ENCODE data around the gene FCRLA.

Gene FCRLA

GRCh38 chr1:161731981-161732718 lies 25.1 kb downstream of the FCRLA start:
- no peak for DNase-seq (ENCODE audit: low read depth in 2 of 2)

GRCh38 chr1:161733526-161733925 lies 26.5 kb downstream of the FCRLA start:
- DNase-seq (ENCODE audit: low read depth in 2 of 2), result no peak

GRCh38 chr1:161735837-161736236 lies 28.8 kb downstream of the FCRLA start:
- no peak for DNase-seq (ENCODE audit: low read depth in 2 of 2)

GRCh38 chr1:161736335-161736969 lies 29.4 kb downstream of the FCRLA start:
- DNase-seq (ENCODE audit: low read depth in 2 of 2), result no peak

GRCh38 chr1:161737625-161738024 lies 30.6 kb downstream of the FCRLA start:
- DNase-seq (ENCODE audit: low read depth in 2 of 2), result no peak

- no peak for DNase-seq (ENCODE audit: low read depth in 2 of 2)
Measured at GRCh38 chr1:161738627-161739287, 31.7 kb downstream of the FCRLA start.

- no peak for DNase-seq (ENCODE audit: low read depth in 2 of 2)
Measured at GRCh38 chr1:161739865-161740566, 33.0 kb downstream of the FCRLA start.

- no peak for DNase-seq (ENCODE audit: low read depth in 2 of 2)
Measured at GRCh38 chr1:161740921-161741320, 33.9 kb downstream of the FCRLA start.

GRCh38 chr1:161743231-161743630 lies 36.2 kb downstream of the FCRLA start:
- no peak for DNase-seq (ENCODE audit: low read depth in 2 of 2)

- no peak for DNase-seq (ENCODE audit: low read depth in 2 of 2)
Measured at GRCh38 chr1:161747801-161748200, 40.8 kb downstream of the FCRLA start.

- peak; percentile 80 to 82 for DNase-seq (ENCODE audit: low read depth in 2 of 2)
Measured at GRCh38 chr1:161749509-161750407, 42.7 kb downstream of the FCRLA start, which contains the start of gene DUSP12. TSS of gene DUSP12 (plus strand) at chr1:161749786. CDS start at chr1:161749802, 16 bp downstream.

- DNase-seq (ENCODE audit: low read depth in 2 of 2), result no peak
Measured at GRCh38 chr1:161763522-161764098, 56.6 kb downstream of the FCRLA start.
